H1 (cell line): ENCODE measurements around the gene SRRM5. TPM values are rescaled to one million over a fixed set of nuclear protein-coding genes. Genes with fewer than 3 reads are reported as not detected.

Experiments used
- ASH2L ChIP-seq: fragments of 200-600, 300-600 bp; sonication (generic); IDR thresholded peaks from one replicate; pipeline ENCODE4 v1.7.1; 2017; ENCODE audit warnings: low read length
- CBX5 ChIP-seq: fragments of 300-800, 300-1000 bp; sonication (generic); IDR thresholded peaks from 2 replicates; pipeline ENCODE4 v1.7.1; 2016; ENCODE audit warnings: antibody characterized with exemption, low read length, low read depth
- CHD7 ChIP-seq: fragments of 300-600 bp; sonication (generic); IDR thresholded peaks from 2 replicates; pipeline ENCODE4 v1.7.1; 2012; ENCODE audit warnings: low read length, moderate library complexity, mild to moderate bottlenecking, inconsistent platforms; ENCODE audit not compliant: insufficient replicate concordance
- E2F6 ChIP-seq: IDR thresholded peaks from 2 replicates; pipeline ENCODE4 v1.6.1; 2012; ENCODE audit warnings: inconsistent platforms
- EGR1 ChIP-seq: IDR thresholded peaks from 2 replicates; pipeline ENCODE4 v1.6.1; 2011; ENCODE audit warnings: low read depth, low read length, borderline replicate concordance
- JUN ChIP-seq: IDR thresholded peaks from 2 replicates; pipeline ENCODE4 v1.6.1; 2011; ENCODE audit warnings: low read depth, mild to moderate bottlenecking, improper control_type of control experiment, low read length
- KDM4A ChIP-seq: IDR thresholded peaks from one replicate; pipeline ENCODE4 v1.7.1; 2012; ENCODE audit warnings: low read depth, mild to moderate bottlenecking, moderate library complexity, low read length, inconsistent platforms; ENCODE audit not compliant: severe bottlenecking
- KDM5A ChIP-seq: fragments of 200-600 bp; IDR thresholded peaks from 2 replicates; pipeline ENCODE4 v1.7.1; 2012; ENCODE audit warnings: mild to moderate bottlenecking, low read length, inconsistent platforms, mixed read lengths
- RBBP5 ChIP-seq: IDR thresholded peaks from 2 replicates; pipeline ENCODE4 v1.7.1; 2012; ENCODE audit warnings: low read depth, mild to moderate bottlenecking, inconsistent platforms, low read length, moderate library complexity, borderline replicate concordance
- SAP30 ChIP-seq: fragments of 300-600 bp; sonication (generic); IDR thresholded peaks from 2 replicates; pipeline ENCODE4 v1.7.1; 2012; ENCODE audit warnings: low read length, moderate library complexity, mild to moderate bottlenecking, inconsistent platforms; ENCODE audit not compliant: insufficient read depth, insufficient replicate concordance
- SIRT6 ChIP-seq: IDR thresholded peaks from one replicate; pipeline ENCODE4 v1.7.1; 2012; ENCODE audit warnings: low read length, inconsistent platforms
- SUZ12 ChIP-seq: fragments of 200-600 bp; sonication (generic); IDR thresholded peaks from 2 replicates; pipeline ENCODE4 v1.6.1; 2012; ENCODE audit warnings: mild to moderate bottlenecking, inconsistent platforms, low read length, moderate library complexity, mixed read lengths
- polyA plus RNA-seq, 7 experiments: library from polyadenylated mRNA; depleted of rRNA in 3 of 7; stranded (reverse) in 5 of 7; unstranded in 2 of 7; fragments of >200 nt in 5 of 7; fragments of 200-250 nt in 2 of 7; gene quantifications; 1 replicate in 5 of 7; 2 replicates in 1 of 7; 4 replicates in 1 of 7; pipeline versions ENCODE4 v1.2.1 to v1.2.3, GENCODE V29; 2011 to 2013; ENCODE audit warnings: missing spikeins in 2 of 7, mixed read lengths in 2 of 7
- total RNA-seq: library from RNA; stranded (reverse); fragmentation: NEBNext Ultra II Directional; extraction: Animal tissue kit (Norgen Biotek cat#: 25700); gene quantifications from 2 replicates; pipeline ENCODE4 v1.2.1, GENCODE V29; 2021

The SRRM5 gene
- total and polyA plus RNA-seq, 2 of the 8 experiments (the other 6 are each of a cell fraction or from before 2014, with no cell fraction given) = 0.06 to 0.11 TPM

- TF ChIP-seq CHD7 (no peak), KDM4A (no peak), E2F6 (no peak), SIRT6 (no peak), RBBP5 (no peak), JUN (no peak), SAP30 (no peak), ASH2L (no peak), CBX5 (no peak), EGR1 (no peak), KDM5A (no peak), SUZ12 (no peak)
These were observed 37.6 kb downstream of the SRRM5 start (continued) for GRCh38 chr19:43649514-43649913.
